ENCODE measurements around the gene HNRNPA3.

DNA sequence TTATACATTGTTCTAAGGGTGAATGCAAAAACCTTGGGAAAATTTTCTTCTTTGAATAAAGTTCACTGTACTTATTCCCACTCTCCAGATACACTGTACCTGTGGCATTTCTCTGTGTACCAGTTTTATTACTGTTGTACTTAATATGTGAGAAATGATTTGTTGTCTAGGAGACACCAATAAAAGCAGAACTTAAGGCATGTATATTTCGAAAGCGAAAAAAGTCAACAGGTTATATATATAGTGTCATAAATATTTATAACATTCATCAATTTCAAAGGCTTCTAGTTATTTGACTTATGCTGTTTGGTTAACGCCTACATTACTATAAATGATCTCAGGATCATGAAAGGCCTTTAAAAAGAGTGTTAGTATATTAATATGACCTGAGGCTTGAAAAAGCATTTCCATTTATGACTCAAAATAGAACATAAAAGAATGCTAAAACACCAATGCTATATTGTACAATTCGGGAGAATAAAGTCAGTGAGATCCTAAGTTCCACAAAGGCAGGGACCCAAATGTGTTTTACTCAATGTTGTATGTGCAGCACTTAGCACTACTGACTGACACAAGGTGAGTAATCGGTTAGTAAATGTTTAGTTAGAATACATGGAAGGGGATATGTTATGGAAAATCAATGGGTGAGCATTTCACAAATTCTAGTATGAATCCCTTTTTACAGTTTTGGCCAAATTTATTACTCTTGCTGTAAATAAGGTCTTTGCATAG, 32.2 kb upstream of the HNRNPA3 start:
- TF ChIP-seq RXRA (IDR thresholded peaks at IDR 0.05; ENCODE audit: borderline replicate concordance, low read depth) = no peak
- TF ChIP-seq CTCF (IDR thresholded peaks at IDR 0.05) = no peak
- no peak for TF ChIP-seq FOXM1 (IDR thresholded peaks at IDR 0.05; ENCODE audit: low read depth)
- no peak for TF ChIP-seq POLR2AphosphoS5 (IDR thresholded peaks at IDR 0.05; ENCODE audit: low read depth, low read length)
- no peak for TF ChIP-seq TCF12 (IDR thresholded peaks at IDR 0.05)
- TF ChIP-seq GABPA (IDR thresholded peaks at IDR 0.05; ENCODE audit: low read depth) = no peak
- TF ChIP-seq EP300 (IDR thresholded peaks at IDR 0.05; ENCODE audit: borderline replicate concordance in 1 of 2, low read depth in 1 of 2, low read length in 1 of 2) = no peak
- TF ChIP-seq YY1 (IDR thresholded peaks at IDR 0.05; ENCODE audit: low read depth) = no peak
- no peak for TF ChIP-seq USF1 (IDR thresholded peaks at IDR 0.05; ENCODE audit: borderline replicate concordance, low read depth)
- no peak for TF ChIP-seq PBX3 (IDR thresholded peaks at IDR 0.05)
